ENCODE results near the gene ITPK1.

The ITPK1 gene

GRCh38 chr14:92932448-92933395 is 183.0 kb downstream of the ITPK1 start:
- DNase-seq: no peak

DNA sequence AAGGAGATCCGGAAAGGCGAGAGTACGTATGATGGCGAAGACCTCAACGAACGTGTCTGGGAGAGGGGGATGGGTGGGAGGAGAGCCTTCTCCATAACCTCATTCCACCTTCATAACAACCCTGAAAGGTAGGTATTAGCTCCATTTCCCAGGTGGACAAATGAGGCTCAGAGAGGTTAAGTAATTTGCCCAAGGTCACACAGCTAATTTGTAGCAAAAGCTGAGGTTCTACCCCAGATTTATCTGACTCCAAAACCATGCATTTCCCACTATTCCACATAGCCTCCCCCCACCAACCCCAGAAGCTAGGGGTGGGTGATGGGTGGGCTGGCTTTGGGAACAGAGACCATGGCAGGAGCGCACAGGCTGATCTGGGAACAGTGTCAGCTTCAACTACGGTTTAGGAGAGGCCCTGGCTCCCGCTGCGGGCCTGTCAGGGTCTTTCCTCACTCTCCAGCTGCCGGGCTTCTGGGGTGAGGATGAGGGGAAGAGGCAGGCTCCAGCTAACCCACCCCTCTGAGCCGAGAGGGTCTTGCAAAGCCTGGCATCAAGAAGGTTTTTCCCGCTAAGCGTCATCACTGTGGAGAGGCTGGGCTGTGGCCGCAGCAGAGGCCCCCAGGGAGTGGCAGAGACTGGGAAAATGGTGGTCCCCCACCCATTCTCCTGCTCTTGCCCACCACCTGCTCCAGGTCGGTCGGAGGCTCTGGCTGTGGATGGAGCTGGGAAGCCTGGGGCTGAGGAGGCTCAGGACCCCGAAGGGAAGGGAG is 183.9 kb downstream of the ITPK1 start:
- DNase-seq: no peak

DNA sequence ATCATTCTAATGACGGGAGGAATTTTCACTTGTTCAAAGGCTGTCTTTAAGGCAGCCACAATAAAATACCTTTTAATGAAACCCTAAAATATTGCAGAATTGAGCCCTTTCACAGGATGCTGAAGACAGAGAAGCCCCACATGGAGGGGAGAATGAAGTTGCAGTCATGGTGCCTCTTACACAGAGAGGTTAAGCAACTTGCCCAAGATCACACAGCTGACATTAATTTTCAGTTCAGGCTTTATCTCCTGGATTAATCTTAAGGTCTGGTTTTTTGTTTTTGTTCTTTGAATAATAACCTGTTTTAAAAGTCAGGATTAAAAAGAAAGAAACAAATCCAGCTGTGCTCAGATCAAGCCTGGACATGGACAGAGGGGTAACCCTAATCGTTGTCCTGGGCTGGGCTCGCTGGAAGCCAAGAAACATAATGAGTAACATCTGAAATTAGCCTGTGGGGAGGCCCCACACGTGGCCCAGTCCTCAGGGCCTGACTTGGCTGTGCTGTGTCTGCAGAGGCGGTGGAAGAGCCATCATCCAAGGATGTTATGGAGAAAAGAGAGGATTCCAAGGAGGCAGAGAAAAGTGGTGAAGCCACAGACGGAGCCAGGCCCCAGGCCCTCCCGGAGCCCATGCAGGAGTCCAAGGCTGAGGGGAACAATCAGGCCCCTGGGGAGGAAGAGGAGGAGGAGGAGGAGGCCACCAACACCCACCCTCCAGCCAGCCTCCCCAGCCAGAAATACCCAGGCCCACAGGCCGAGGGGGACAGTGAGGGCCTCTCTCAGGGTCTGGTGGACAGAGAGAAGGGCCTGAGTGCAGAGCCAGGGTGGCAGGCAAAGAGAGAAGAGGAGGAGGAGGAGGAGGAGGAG is 184.8 kb downstream of the ITPK1 start:
- DNase-seq: no peak

- DNase-seq: no peak
Observed at GRCh38 chr14:92929689-92930608, 185.8 kb downstream of the ITPK1 start.

GRCh38 chr14:92928961-92929688 is 186.6 kb downstream of the ITPK1 start:
- DNase-seq: no peak

DNA sequence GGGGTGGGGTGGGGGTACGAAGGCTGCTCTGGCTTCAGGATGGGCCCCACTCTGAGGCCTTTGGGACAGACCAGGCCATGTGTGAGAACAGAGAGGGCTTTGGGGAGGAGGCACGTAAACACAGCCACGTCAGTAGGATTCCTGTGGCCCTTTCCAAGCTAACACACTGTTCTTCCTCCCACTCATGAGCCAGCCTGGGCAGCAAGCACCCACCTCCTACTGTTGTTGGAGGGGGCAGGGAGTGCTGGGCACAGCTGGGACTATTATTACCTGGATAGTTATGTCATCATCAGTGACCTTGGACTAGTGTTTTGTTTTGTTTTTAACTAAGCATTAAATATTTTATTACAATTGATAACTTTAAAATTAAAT is 187.5 kb downstream of the ITPK1 start:
- DNase-seq: no peak

DNA sequence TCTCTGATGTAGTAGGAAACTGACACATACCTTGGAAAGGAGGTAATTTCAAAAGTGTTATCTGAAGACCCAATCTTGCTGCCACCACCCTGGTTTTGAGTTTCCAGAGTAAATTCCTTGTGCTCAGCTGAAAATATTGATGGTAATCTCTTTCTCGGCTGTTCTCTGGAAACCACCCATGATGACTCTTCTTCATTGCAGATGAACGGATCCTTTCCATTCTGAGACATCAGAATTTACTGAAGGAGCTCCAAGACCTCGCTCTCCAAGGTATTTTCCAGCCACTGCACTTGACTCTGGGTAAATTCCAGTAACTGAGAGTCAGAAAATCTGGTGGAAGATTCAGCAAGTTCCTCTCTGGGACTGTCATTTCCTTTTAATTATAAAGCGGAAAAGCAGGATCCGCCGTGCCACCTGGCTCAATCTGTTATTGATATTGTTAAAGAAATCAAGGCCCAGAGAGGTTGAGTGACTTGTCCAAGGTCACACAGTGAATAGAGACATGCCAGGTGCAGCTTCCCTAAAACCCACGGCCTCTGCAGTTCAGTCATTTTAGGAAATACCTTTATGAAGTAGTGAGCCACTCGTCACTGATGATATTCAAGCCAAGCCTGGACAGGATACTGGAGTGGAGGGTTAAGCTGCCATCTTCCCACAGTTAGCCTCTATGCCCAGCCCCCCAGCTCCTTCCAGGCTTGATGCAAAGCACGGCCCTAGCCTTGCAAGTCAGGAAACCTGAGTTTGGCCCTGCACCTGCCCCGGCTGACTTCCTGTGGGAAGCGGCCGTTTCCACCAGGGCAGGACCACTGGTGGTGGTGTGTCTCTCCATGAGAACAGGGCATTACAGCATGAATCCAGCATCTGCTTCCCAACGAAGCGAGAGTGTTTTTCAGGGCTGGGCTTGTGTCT is 188.1 kb downstream of the ITPK1 start:
- no peak for DNase-seq

- no peak for DNase-seq
Observed at GRCh38 chr14:92926931-92927330, 188.8 kb downstream of the ITPK1 start.

- DNase-seq: no peak
Observed at GRCh38 chr14:92926180-92926845, 189.4 kb downstream of the ITPK1 start.

GRCh38 chr14:92925446-92925845 is 190.3 kb downstream of the ITPK1 start:
- DNase-seq: no peak

DNA sequence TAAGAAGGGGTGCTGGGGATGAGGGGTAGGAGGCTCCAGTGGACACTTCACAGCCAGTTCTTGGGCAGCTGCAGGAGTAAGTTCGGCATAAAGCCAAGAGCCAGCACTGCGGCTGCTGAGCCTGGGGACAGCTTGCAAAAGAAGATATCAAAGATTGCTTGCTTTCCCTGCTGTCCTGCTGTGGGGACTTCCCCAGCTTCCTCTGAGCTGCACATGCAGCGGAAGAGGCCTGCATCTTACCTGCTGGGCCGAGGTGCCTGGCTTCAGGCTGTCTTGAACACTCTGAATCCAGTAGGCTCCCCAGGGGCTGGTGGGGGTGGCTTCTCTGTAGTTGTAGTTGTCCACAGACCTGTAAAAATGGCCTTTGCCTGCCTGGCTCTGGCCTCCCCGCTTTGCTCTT is 191.5 kb downstream of the ITPK1 start:
- DNase-seq: no peak

DNA sequence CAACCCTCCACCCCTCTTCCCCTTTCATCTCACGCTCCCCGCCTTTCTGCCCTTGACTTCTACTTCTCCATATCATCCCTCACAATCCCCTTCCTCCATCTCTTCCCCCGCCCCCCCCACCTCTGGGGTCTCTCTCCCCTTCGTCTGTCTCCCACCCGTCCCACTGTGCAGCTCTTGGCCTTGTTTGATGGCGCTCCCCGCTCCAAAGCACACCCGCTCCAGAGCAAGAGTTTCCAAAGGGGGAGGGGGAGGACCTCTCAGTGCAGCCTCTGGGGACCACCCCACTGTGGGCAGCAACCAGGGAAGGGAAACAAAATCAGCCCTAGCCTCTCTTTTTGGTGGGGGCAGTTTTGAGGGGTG is 192.0 kb downstream of the ITPK1 start:
- DNase-seq: no peak

DNA sequence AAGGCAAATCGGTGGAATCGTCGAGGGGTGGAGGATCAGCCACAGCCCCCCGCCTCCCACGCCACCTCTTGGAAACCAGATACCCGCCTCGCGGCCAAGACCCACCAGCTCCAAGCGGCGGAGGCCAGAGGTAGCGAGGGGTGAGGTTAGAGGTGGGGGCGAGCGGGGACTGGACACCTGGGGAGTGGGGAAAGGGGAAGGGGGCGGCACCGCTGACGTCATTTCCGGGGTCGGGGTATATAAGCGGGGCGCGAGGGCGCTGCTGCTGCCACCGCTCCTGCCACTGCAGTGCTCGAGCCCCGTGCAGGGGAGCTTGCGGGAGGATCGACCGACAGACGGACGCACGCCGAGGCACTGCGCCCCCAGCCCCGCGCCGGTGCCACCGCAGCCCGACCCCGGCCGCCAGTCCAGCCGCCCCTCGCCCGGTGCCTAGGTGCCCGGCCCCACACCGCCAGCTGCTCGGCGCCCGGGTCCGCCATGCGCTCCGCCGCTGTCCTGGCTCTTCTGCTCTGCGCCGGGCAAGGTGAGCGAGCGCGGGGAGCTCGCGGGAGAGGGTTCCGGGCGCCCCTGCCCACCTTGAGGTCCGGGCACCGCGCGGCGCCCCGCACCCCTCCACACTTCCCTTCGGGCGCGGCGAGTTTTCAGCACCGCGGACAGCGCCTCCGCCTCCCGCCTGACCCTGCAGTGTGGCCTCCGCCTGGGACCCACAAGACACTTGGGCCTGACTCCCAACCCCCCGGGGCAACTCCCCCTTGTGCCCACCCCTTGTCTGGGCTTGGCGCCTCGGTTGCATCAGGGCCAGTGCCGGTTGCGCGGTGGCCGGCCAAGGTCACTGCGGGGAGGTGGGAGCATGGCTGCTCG is 192.6 kb downstream of the ITPK1 start, which contains the start of gene CHGA:
Gene CHGA (plus strand): TSS at position 268 of the 861 bp plus-strand sequence. CDS start 210 bp downstream, at position 478.
- DNase-seq: peak; percentile 88

DNA sequence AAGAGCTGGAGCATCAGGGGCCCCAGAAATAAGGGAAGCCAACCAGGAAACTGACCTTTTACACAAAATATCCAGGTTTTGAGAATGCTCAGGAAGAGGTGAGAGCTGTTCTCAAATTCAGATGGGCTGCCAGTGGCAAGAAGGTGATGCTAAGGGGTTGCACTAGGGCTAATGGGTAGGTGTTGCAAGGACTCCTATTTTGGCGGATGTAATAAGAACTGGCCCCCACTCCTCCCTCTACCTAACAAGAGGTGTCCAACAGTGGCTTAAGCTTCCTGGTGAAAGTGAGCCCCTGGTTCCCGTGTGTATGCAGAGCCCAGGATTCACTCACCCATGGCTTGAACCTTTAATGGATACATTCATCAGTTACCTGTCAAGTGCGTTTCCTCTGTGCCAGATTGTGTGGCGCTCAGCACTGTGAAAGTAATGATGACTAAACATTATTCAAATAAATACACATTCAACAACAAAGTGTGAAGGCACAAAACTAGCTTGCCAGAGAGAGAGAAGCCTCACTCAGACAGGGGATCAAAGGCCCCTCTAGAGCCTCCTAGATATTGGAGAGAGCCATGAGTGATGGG is 193.5 kb downstream of the ITPK1 start:
- peak; percentile 83 for DNase-seq

GRCh38 chr14:92920001-92920400 is 195.7 kb downstream of the ITPK1 start:
- no peak for DNase-seq

GRCh38 chr14:92917956-92918355 is 197.8 kb downstream of the ITPK1 start:
- DNase-seq: no peak

DNA sequence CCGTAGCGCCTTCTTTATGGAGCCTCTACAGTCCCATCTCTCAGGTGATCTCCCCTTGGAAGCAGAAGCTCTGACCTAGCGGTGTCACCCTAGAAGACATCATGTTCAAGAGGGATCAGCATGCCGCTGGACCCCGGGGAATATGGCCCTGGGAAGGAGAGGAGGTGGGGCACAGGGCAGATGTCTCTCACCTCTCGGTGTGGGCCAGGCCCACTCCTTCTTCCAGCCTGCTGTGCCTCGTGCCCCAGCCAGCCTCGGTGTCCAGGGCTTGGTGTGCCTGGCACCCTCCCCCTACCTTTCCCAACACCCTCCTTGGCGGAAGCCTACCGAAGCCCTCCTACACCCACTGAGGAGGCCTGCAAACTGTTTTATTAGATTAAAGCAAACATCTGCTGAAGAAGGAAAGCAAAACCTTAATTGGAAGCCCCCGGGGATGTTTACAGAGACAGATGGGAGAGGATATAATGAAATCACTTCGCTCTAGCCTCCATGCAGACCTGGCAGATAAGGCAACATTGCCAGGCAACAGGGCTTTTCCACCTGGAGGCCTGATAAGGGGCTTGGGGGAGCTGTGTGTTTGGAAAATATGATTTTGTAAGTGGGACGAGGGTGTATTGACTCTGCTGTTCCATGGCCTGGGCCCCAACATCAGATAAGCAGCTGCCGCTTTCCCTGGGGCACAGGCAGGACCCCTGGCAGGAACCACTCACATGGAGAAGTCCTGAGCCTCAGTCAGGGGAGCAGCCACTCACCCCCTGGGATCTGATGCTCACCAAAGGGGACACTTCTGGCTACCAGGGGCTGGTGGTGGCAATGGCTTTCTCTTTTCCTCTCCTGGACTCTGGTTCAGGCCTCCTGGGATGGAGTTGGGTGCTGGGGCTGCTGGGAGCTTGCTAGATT is 198.4 kb downstream of the ITPK1 start:
- peak; percentile 40 for DNase-seq

All from NCI-H748 treated with DMSO at 0.1 percent for 48 hours (cell line).